WTC11 (cell line): ENCODE measurements around the gene MEFV. TPM values are rescaled to one million over a fixed set of nuclear protein-coding genes. Genes with fewer than 3 reads are reported as not detected.

ENCODE experiments used
- ATAC-seq: fragments of 200-7000 bp; cut with Tn5 transposase; 2 replicates; pipeline ENCODE4 v1.10.0; 2021; ENCODE audit warnings: mild to moderate bottlenecking, moderate library complexity
- CTCF ChIA-PET: fragments of 300-600 bp; sonication (Branson Sonifier 250); formaldehyde crosslinking; loops from one replicate; lab custom pipeline; 2021; ENCODE audit warnings: antibody characterized with exemption; lab: Charles Lee
- POLR2A ChIA-PET: fragments of 350-600 bp; sonication (Branson Sonifier 250); formaldehyde crosslinking; loops from one replicate; lab custom pipeline; 2021; ENCODE audit warnings: antibody characterized with exemption; lab: Charles Lee
- DNase-seq: peaks from one replicate; pipeline ENCODE4 v3.0.0; 2021; ENCODE audit warnings: low spot score
- H3K27ac Mint-ChIP-seq: 2 replicates; pipeline ENCODE4 v1.8.0; 2021; ENCODE audit warnings: mixed read lengths
- H3K27me3 Mint-ChIP-seq: 2 replicates; pipeline ENCODE4 v1.8.0; 2021; ENCODE audit warnings: low read depth, mild to moderate bottlenecking, moderate library complexity, mixed read lengths
- H3K36me3 Mint-ChIP-seq: 2 replicates; pipeline ENCODE4 v1.8.0; 2021; ENCODE audit warnings: mixed read lengths
- H3K4me1 Mint-ChIP-seq: 2 replicates; pipeline ENCODE4 v1.8.0; 2022; ENCODE audit warnings: mixed read lengths
- H3K4me3 Mint-ChIP-seq: 2 replicates; pipeline ENCODE4 v1.8.0; 2021; ENCODE audit warnings: mild to moderate bottlenecking, moderate library complexity, mixed read lengths
- H3K9me3 Mint-ChIP-seq: 2 replicates; pipeline ENCODE4 v1.8.0; 2021; ENCODE audit warnings: mixed read lengths
- ATF1 ChIP-seq: sonication (generic); formaldehyde crosslinking; IDR thresholded peaks from 2 replicates; pipeline ENCODE4 v1.8.1; 2023; ENCODE audit warnings: mild to moderate bottlenecking, moderate library complexity, missing genetic modification reagents
- CREB1 ChIP-seq: sonication (generic); formaldehyde crosslinking; IDR thresholded peaks from 2 replicates; pipeline ENCODE4 v1.8.0; 2023; ENCODE audit warnings: mild to moderate bottlenecking, missing genetic modification reagents
- CTCF ChIP-seq: fragments of 200-600 bp; IDR thresholded peaks from 2 replicates; pipeline ENCODE4 v1.8.0; 2022; ENCODE audit warnings: antibody characterized with exemption
- ELF4 ChIP-seq: sonication (generic); formaldehyde crosslinking; IDR thresholded peaks from 2 replicates; pipeline ENCODE4 v1.8.1; 2022; ENCODE audit warnings: low read depth, mild to moderate bottlenecking, moderate library complexity, missing genetic modification reagents
- EMX1 ChIP-seq: fragments of 250-450 bp; sonication (Bioruptor Pico); IDR thresholded peaks from 2 replicates; pipeline ENCODE4 v1.8.0; 2021; ENCODE audit warnings: mild to moderate bottlenecking
- GRHL2 ChIP-seq: fragments of 250-450 bp; sonication (Bioruptor Pico); IDR thresholded peaks from 2 replicates; pipeline ENCODE4 v1.8.0; 2022; ENCODE audit warnings: mild to moderate bottlenecking, moderate library complexity; ENCODE audit not compliant: insufficient replicate concordance, severe bottlenecking
- GTF2I ChIP-seq: fragments of 250-450 bp; sonication (Bioruptor Pico); conservative IDR thresholded peaks from 2 replicates; pipeline ENCODE4 v1.4.0; 2021; ENCODE audit warnings: mild to moderate bottlenecking
- HMGA2 ChIP-seq: fragments of 250-450 bp; sonication (Bioruptor Pico); IDR thresholded peaks from 2 replicates; pipeline ENCODE4 v1.4.0; 2021; ENCODE audit warnings: mild to moderate bottlenecking, moderate library complexity
- HMGXB4 ChIP-seq: sonication (generic); formaldehyde crosslinking; IDR thresholded peaks from 2 replicates; pipeline ENCODE4 v1.8.1; 2023; ENCODE audit warnings: mild to moderate bottlenecking, moderate library complexity, missing genetic modification reagents
- IRF1 ChIP-seq: sonication (generic); formaldehyde crosslinking; IDR thresholded peaks from 2 replicates; pipeline ENCODE4 v1.8.0; 2023; ENCODE audit warnings: missing genetic modification reagents
- JAZF1 ChIP-seq: fragments of 250-450 bp; sonication (Bioruptor Pico); IDR thresholded peaks from 2 replicates; pipeline ENCODE4 v1.9.0; 2021; ENCODE audit warnings: moderate library complexity, mild to moderate bottlenecking, inconsistent platforms
- NFATC4 ChIP-seq: fragments of 250-450 bp; sonication (Bioruptor Pico); IDR thresholded peaks from 2 replicates; pipeline ENCODE4 v1.9.0; 2021; ENCODE audit warnings: mild to moderate bottlenecking
- TEAD4 ChIP-seq: sonication (generic); formaldehyde crosslinking; IDR thresholded peaks from 2 replicates; pipeline ENCODE4 v1.8.0; 2022; ENCODE audit warnings: mild to moderate bottlenecking, missing genetic modification reagents
- TP53 ChIP-seq: sonication (generic); formaldehyde crosslinking; IDR thresholded peaks from 2 replicates; pipeline ENCODE4 v1.8.1; 2023; ENCODE audit warnings: mild to moderate bottlenecking, missing genetic modification reagents
- ZBTB43 ChIP-seq: sonication (generic); formaldehyde crosslinking; IDR thresholded peaks from 2 replicates; pipeline ENCODE4 v1.8.1; 2023; ENCODE audit warnings: mild to moderate bottlenecking, missing genetic modification reagents
- ZNF423 ChIP-seq: fragments of 250-450 bp; sonication (Bioruptor Pico); IDR thresholded peaks from 2 replicates; pipeline ENCODE4 v2.1.2; 2022; ENCODE audit warnings: mild to moderate bottlenecking, moderate library complexity
- ZNF671 ChIP-seq: fragments of 250-450 bp; sonication (Bioruptor Pico); IDR thresholded peaks from 2 replicates; pipeline ENCODE4 v1.8.0; 2021; ENCODE audit warnings: mild to moderate bottlenecking
- total RNA-seq: library from RNA; stranded (reverse); gene quantifications from 3 replicates; pipeline ENCODE4 v1.2.3, GENCODE V29; 2021
- TF ChIP-seq, protein P1 (sequence below): sonication (generic); formaldehyde crosslinking; IDR thresholded peaks from 2 replicates; pipeline ENCODE4 v1.8.0; 2022; ENCODE audit warnings: missing genetic modification reagents
- TF ChIP-seq, protein P2 (sequence below): sonication (generic); formaldehyde crosslinking; IDR thresholded peaks from 2 replicates; pipeline ENCODE4 v1.8.0; 2023; ENCODE audit warnings: missing genetic modification reagents, mild to moderate bottlenecking, borderline replicate concordance
- TF ChIP-seq, protein P3 (sequence below): sonication (generic); formaldehyde crosslinking; IDR thresholded peaks from 2 replicates; pipeline ENCODE4 v1.8.1; 2022; ENCODE audit warnings: low read depth, mild to moderate bottlenecking, moderate library complexity, missing genetic modification reagents, borderline replicate concordance

MEFV gene
- total RNA-seq, 1 experiment from 2014 or later = 0.09 TPM

DNA sequence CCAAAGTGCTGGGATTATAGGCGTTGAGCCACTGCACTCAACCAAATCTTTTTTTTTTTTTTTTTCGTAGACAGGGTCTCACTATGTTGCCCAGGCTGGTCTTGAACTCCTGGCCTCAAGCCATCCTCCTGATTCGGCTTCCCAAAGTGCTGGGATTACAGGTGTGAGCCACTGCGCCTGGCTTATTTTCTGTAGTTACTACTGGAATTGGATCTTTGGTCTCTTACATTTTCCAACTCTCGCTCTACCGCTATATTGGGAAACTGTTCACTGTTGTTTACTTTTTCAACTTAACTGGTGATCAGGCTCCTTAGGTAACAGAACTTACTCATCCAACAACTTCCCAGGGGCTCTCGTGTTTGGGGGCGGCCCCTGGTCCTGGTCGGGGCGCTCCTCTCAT is 35.6 kb downstream of the MEFV start:
- CTCF ChIA-PET = no interaction called here
- POLR2A ChIA-PET = no interaction called here
- Mint-ChIP-seq H3K9me3 (peaks cover 72% of the 10 kb centered on the region), H3K4me1 (no peaks in the 10 kb centered on the region), H3K4me3 (no peak overlapping the region), H3K36me3 (peaks cover 49% of the 10 kb centered on the region), H3K27ac (no peak overlapping the region), H3K27me3 (peaks cover 23% of the 10 kb centered on the region)
- no peak for TF ChIP-seq JAZF1 (CRISPR knock-in tag)
- TF ChIP-seq ELF4 (CRISPR knock-in tag) = no peak
- TF ChIP-seq, protein P1, sequence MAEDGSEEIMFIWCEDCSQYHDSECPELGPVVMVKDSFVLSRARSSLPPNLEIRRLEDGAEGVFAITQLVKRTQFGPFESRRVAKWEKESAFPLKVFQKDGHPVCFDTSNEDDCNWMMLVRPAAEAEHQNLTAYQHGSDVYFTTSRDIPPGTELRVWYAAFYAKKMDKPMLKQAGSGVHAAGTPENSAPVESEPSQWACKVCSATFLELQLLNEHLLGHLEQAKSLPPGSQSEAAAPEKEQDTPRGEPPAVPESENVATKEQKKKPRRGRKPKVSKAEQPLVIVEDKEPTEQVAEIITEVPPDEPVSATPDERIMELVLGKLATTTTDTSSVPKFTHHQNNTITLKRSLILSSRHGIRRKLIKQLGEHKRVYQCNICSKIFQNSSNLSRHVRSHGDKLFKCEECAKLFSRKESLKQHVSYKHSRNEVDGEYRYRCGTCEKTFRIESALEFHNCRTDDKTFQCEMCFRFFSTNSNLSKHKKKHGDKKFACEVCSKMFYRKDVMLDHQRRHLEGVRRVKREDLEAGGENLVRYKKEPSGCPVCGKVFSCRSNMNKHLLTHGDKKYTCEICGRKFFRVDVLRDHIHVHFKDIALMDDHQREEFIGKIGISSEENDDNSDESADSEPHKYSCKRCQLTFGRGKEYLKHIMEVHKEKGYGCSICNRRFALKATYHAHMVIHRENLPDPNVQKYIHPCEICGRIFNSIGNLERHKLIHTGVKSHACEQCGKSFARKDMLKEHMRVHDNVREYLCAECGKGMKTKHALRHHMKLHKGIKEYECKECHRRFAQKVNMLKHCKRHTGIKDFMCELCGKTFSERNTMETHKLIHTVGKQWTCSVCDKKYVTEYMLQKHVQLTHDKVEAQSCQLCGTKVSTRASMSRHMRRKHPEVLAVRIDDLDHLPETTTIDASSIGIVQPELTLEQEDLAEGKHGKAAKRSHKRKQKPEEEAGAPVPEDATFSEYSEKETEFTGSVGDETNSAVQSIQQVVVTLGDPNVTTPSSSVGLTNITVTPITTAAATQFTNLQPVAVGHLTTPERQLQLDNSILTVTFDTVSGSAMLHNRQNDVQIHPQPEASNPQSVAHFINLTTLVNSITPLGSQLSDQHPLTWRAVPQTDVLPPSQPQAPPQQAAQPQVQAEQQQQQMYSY (CRISPR knock-in tag) = no peak
- TF ChIP-seq, protein P2, sequence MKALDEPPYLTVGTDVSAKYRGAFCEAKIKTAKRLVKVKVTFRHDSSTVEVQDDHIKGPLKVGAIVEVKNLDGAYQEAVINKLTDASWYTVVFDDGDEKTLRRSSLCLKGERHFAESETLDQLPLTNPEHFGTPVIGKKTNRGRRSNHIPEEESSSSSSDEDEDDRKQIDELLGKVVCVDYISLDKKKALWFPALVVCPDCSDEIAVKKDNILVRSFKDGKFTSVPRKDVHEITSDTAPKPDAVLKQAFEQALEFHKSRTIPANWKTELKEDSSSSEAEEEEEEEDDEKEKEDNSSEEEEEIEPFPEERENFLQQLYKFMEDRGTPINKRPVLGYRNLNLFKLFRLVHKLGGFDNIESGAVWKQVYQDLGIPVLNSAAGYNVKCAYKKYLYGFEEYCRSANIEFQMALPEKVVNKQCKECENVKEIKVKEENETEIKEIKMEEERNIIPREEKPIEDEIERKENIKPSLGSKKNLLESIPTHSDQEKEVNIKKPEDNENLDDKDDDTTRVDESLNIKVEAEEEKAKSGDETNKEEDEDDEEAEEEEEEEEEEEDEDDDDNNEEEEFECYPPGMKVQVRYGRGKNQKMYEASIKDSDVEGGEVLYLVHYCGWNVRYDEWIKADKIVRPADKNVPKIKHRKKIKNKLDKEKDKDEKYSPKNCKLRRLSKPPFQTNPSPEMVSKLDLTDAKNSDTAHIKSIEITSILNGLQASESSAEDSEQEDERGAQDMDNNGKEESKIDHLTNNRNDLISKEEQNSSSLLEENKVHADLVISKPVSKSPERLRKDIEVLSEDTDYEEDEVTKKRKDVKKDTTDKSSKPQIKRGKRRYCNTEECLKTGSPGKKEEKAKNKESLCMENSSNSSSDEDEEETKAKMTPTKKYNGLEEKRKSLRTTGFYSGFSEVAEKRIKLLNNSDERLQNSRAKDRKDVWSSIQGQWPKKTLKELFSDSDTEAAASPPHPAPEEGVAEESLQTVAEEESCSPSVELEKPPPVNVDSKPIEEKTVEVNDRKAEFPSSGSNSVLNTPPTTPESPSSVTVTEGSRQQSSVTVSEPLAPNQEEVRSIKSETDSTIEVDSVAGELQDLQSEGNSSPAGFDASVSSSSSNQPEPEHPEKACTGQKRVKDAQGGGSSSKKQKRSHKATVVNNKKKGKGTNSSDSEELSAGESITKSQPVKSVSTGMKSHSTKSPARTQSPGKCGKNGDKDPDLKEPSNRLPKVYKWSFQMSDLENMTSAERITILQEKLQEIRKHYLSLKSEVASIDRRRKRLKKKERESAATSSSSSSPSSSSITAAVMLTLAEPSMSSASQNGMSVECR (CRISPR knock-in tag) = no peak
- TF ChIP-seq TEAD4 (CRISPR knock-in tag) = no peak
- TF ChIP-seq ATF1 = no peak
- TF ChIP-seq, protein P3, sequence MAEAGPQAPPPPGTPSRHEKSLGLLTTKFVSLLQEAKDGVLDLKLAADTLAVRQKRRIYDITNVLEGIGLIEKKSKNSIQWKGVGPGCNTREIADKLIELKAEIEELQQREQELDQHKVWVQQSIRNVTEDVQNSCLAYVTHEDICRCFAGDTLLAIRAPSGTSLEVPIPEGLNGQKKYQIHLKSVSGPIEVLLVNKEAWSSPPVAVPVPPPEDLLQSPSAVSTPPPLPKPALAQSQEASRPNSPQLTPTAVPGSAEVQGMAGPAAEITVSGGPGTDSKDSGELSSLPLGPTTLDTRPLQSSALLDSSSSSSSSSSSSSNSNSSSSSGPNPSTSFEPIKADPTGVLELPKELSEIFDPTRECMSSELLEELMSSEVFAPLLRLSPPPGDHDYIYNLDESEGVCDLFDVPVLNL (CRISPR knock-in tag) = no peak
- DNase-seq (no peak), ATAC-seq (no peak)

DNA sequence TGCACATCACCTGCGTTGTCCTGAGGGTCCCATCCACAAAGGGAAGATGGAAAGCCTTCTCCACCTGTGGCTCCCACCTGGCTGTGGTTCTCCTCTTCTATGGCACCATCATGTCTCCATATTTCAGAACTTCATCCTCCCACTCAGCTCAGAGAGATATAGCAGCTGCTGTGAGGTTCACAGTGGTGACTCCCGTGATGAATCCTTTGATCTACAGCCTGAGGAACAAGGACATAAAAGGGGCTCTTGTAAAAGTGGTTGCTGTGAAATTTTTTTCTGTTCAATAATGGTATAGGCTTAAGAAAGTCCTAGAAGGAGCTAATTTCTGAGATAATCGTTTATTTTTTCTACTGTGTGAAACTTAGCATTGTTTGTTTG is 40.2 kb downstream of the MEFV start:
- Mint-ChIP-seq H3K4me1 (no peaks in the 10 kb centered on the region), H3K36me3 (peaks cover 11% of the 10 kb centered on the region), H3K27ac (no peak overlapping the region), H3K4me3 (no peak overlapping the region), H3K9me3 (peaks cover 62% of the 10 kb centered on the region), H3K27me3 (peaks cover 54% of the 10 kb centered on the region)
- ATAC-seq (no peak), DNase-seq (no peak)
- ChIA-PET POLR2A (no interaction called here), CTCF (no interaction called here)
- TF ChIP-seq HMGXB4 (CRISPR knock-in tag) = no peak
- TF ChIP-seq CTCF = no peak
- no peak for TF ChIP-seq HMGA2 (CRISPR knock-in tag)
- TF ChIP-seq GRHL2 (CRISPR knock-in tag) = no peak
- no peak for TF ChIP-seq NFATC4 (CRISPR knock-in tag)
- TF ChIP-seq ZNF423 (CRISPR knock-in tag) = no peak
- TF ChIP-seq GTF2I = no peak
- TF ChIP-seq IRF1 (CRISPR knock-in tag) = no peak
- TF ChIP-seq CREB1 (CRISPR knock-in tag) = no peak
- no peak for TF ChIP-seq ZBTB43 (CRISPR knock-in tag)
- no peak for TF ChIP-seq EMX1 (CRISPR knock-in tag)
- TF ChIP-seq TP53 (CRISPR knock-in tag) = no peak
- no peak for TF ChIP-seq ZNF671 (CRISPR knock-in tag)
